Caco-2 (cell line): Measurements from ENCODE around the gene BRINP2. TPM values are rescaled to one million over a fixed set of nuclear protein-coding genes. Genes with fewer than 3 reads are reported as not detected.

Experiments used
- BruUV-seq: library from RNA; stranded (reverse); fragments of 400-500 nt; replicated peaks from 2 replicates; lab custom pipeline; 2021; lab: Mats Ljungman, UMichigan
- CTCF ChIA-PET: fragments of 300-600 bp; sonication (Branson Sonifier 250); formaldehyde crosslinking; loops from one replicate; lab custom pipeline; 2022; ENCODE audit warnings: antibody characterized with exemption; lab: Charles Lee
- POLR2A ChIA-PET: fragments of 300-600 bp; sonication (Branson Sonifier 250); formaldehyde crosslinking; loops from one replicate; lab custom pipeline; 2022; ENCODE audit warnings: antibody characterized with exemption; lab: Charles Lee
- DNase-seq, 2 experiments: peaks; one replicate each; pipeline versions ENCODE4 v3.0.0 to v3.0.0-alpha.2; 2020 to 2022
- H3K27me3 ChIP-seq: replicated peaks from 2 replicates; pipeline ENCODE4 v1.6.0; 2011; ENCODE audit warnings: low read length; ENCODE audit not compliant: control insufficient read depth, insufficient read depth
- H3K36me3 ChIP-seq: 2 replicates; pipeline ENCODE4 v1.5.1; 2011; ENCODE audit warnings: low read length; ENCODE audit not compliant: control insufficient read depth, insufficient read depth
- H3K4me1 ChIP-seq: fragments of 250-450 bp; sonication (Bioruptor Pico); 2 replicates; pipeline ENCODE4 v1.5.1; 2020; ENCODE audit warnings: mild to moderate bottlenecking
- H3K4me3 ChIP-seq: 2 replicates; pipeline ENCODE4 v1.5.1; 2011; ENCODE audit warnings: low read depth, mild to moderate bottlenecking, control low read depth, low read length
- H3K9me3 ChIP-seq: fragments of 250-450 bp; sonication (Bioruptor Pico); 2 replicates; pipeline ENCODE4 v1.5.1; 2020; ENCODE audit warnings: mild to moderate bottlenecking, moderate library complexity
- H3K27ac Mint-ChIP-seq: one replicate; pipeline ENCODE4 v1.8.0; 2022; ENCODE audit warnings: mixed read lengths; ENCODE audit not compliant: unreplicated experiment
- H3K27me3 Mint-ChIP-seq: one replicate; pipeline ENCODE4 v1.8.0; 2022; ENCODE audit warnings: mixed read lengths; ENCODE audit not compliant: insufficient read depth, unreplicated experiment
- H3K36me3 Mint-ChIP-seq: one replicate; pipeline ENCODE4 v1.8.0; 2022; ENCODE audit warnings: mild to moderate bottlenecking, mixed read lengths; ENCODE audit not compliant: insufficient read depth, unreplicated experiment
- H3K4me1 Mint-ChIP-seq: one replicate; pipeline ENCODE4 v1.8.0; 2022; ENCODE audit warnings: low read depth, mixed read lengths; ENCODE audit not compliant: unreplicated experiment
- H3K4me3 Mint-ChIP-seq: one replicate; pipeline ENCODE4 v1.8.0; 2022; ENCODE audit warnings: mild to moderate bottlenecking, moderate library complexity, mixed read lengths; ENCODE audit not compliant: unreplicated experiment
- H3K9me3 Mint-ChIP-seq: one replicate; pipeline ENCODE4 v1.8.0; 2022; ENCODE audit warnings: mixed read lengths; ENCODE audit not compliant: unreplicated experiment
- CTCF ChIP-seq, 2 experiments: fragments of 200-600 bp in 1 of 2; IDR thresholded peaks; 1 replicate in 1 of 2; 2 replicates in 1 of 2; pipeline versions ENCODE4 v1.5.1 to v1.8.0; 2011 to 2022; ENCODE audit warnings: antibody characterized with exemption in 1 of 2, control low read depth in 1 of 2, inconsistent platforms in 1 of 2, low read depth in 1 of 2, low read length in 1 of 2, mild to moderate bottlenecking in 1 of 2, moderate library complexity in 1 of 2; ENCODE audit not compliant: insufficient read depth in 1 of 2, severe bottlenecking in 1 of 2, unreplicated experiment in 1 of 2
- intact Hi-C: fragments of 100-400 bp; cut with micrococcal nuclease; formaldehyde crosslinking; loops from one replicate; pipeline ENCODE4 v1.10.0; 2022; ENCODE audit not compliant: unreplicated experiment
- total RNA-seq: library from RNA; stranded (reverse); gene quantifications from 2 replicates; pipeline ENCODE4 v1.2.3, GENCODE V29; 2022

Gene BRINP2
- total RNA-seq, 1 experiment from 2014 or later: not detected

- DNase-seq: no peak
Observed at GRCh38 chr1:177171536-177172123, 872 bp downstream of the BRINP2 start.

GRCh38 chr1:177172272-177172671 is 1.5 kb downstream of the BRINP2 start:
- Mint-ChIP-seq H3K36me3 (no peaks in the 10 kb centered on the region), H3K4me3 (no peak overlapping the region), H3K27ac (no peak overlapping the region), H3K9me3 (no peaks in the 10 kb centered on the region), H3K4me1 (no peaks in the 10 kb centered on the region), H3K27me3 (peaks cover 5% of the 10 kb centered on the region)
- no peak for DNase-seq
- no peaks in the 10 kb centered on the region for H3K27me3 ChIP-seq
- ChIA-PET POLR2A (no interaction called here), CTCF (no interaction called here)
- no peak for TF ChIP-seq CTCF (IDR thresholded peaks at IDR 0.05; ENCODE audit: insufficient read depth in 1 of 2, low read depth in 1 of 2, low read length in 1 of 2, severe bottlenecking in 1 of 2, unreplicated experiment in 1 of 2)
- H3K4me1 ChIP-seq: no peaks in the 10 kb centered on the region
- no TSS peak for BruUV-seq
- H3K4me3 ChIP-seq: no peak overlapping the region
- no peaks in the 10 kb centered on the region for H3K36me3 ChIP-seq
- H3K9me3 ChIP-seq: no peaks in the 10 kb centered on the region
- intact Hi-C loops: no loop called here

More at GRCh38 chr1:177171536-177172123, 872 bp downstream of the BRINP2 start:
- Histone ChIP-seq H3K4me1 (no peaks in the 10 kb centered on the region), H3K27me3 (no peaks in the 10 kb centered on the region), H3K9me3 (no peaks in the 10 kb centered on the region), H3K36me3 (no peaks in the 10 kb centered on the region), H3K4me3 (no peak overlapping the region)
- Mint-ChIP-seq H3K27me3 (peaks cover 5% of the 10 kb centered on the region), H3K36me3 (no peaks in the 10 kb centered on the region), H3K4me3 (no peak overlapping the region), H3K9me3 (no peaks in the 10 kb centered on the region), H3K4me1 (no peaks in the 10 kb centered on the region), H3K27ac (no peak overlapping the region)
- intact Hi-C loops: no loop called here
- ChIA-PET POLR2A (no interaction called here), CTCF (no interaction called here)
- BruUV-seq: no TSS peak
- no peak for TF ChIP-seq CTCF (IDR thresholded peaks at IDR 0.05; ENCODE audit: insufficient read depth in 1 of 2, low read depth in 1 of 2, low read length in 1 of 2, severe bottlenecking in 1 of 2, unreplicated experiment in 1 of 2)

- H3K4me1 ChIP-seq: no peaks in the 10 kb centered on the region
- TF ChIP-seq CTCF (IDR thresholded peaks at IDR 0.05; ENCODE audit: insufficient read depth in 1 of 2, low read depth in 1 of 2, low read length in 1 of 2, severe bottlenecking in 1 of 2, unreplicated experiment in 1 of 2): no peak
- no peaks in the 10 kb centered on the region for H3K36me3 Mint-ChIP-seq
- BruUV-seq: no TSS peak
- H3K4me3 ChIP-seq: no peak overlapping the region
- CTCF ChIA-PET: no interaction called here
- H3K27me3 ChIP-seq: no peaks in the 10 kb centered on the region
- POLR2A ChIA-PET: no interaction called here
- H3K4me3 Mint-ChIP-seq: no peak overlapping the region
- H3K9me3 Mint-ChIP-seq: no peaks in the 10 kb centered on the region
- intact Hi-C loops: no loop called here
- no peaks in the 10 kb centered on the region for H3K36me3 ChIP-seq
- H3K27ac Mint-ChIP-seq: no peak overlapping the region
- no peaks in the 10 kb centered on the region for H3K9me3 ChIP-seq
- H3K27me3 Mint-ChIP-seq: peaks cover 7% of the 10 kb centered on the region
- DNase-seq: no peak
- no peaks in the 10 kb centered on the region for H3K4me1 Mint-ChIP-seq
Observed at GRCh38 chr1:177172866-177173265, 2.1 kb downstream of the BRINP2 start.
